Measurements from ENCODE around the gene KAZN.

The KAZN gene

GRCh38 chr1:15095496-15095875 lies 497.0 kb downstream of the KAZN start:
- DNase-seq (ENCODE audit: extremely low read depth, insufficient read length), result no peak
- H3K36me3 ChIP-seq (ENCODE audit: control insufficient read depth, insufficient read depth, low read length), result no peaks in the 10 kb centered on the region
- H3K27me3 ChIP-seq (replicated peaks; ENCODE audit: control insufficient read depth, insufficient read depth, low read length), result no peaks in the 10 kb centered on the region
- TF ChIP-seq, protein P1, sequence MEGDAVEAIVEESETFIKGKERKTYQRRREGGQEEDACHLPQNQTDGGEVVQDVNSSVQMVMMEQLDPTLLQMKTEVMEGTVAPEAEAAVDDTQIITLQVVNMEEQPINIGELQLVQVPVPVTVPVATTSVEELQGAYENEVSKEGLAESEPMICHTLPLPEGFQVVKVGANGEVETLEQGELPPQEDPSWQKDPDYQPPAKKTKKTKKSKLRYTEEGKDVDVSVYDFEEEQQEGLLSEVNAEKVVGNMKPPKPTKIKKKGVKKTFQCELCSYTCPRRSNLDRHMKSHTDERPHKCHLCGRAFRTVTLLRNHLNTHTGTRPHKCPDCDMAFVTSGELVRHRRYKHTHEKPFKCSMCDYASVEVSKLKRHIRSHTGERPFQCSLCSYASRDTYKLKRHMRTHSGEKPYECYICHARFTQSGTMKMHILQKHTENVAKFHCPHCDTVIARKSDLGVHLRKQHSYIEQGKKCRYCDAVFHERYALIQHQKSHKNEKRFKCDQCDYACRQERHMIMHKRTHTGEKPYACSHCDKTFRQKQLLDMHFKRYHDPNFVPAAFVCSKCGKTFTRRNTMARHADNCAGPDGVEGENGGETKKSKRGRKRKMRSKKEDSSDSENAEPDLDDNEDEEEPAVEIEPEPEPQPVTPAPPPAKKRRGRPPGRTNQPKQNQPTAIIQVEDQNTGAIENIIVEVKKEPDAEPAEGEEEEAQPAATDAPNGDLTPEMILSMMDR (IDR thresholded peaks at IDR 0.05; ENCODE audit: insufficient read depth, low read length, poor library complexity, severe bottlenecking), result no peak
- no peak overlapping the region for H3K4me3 ChIP-seq (replicated peaks; ENCODE audit: low read depth, low read length)

DNA sequence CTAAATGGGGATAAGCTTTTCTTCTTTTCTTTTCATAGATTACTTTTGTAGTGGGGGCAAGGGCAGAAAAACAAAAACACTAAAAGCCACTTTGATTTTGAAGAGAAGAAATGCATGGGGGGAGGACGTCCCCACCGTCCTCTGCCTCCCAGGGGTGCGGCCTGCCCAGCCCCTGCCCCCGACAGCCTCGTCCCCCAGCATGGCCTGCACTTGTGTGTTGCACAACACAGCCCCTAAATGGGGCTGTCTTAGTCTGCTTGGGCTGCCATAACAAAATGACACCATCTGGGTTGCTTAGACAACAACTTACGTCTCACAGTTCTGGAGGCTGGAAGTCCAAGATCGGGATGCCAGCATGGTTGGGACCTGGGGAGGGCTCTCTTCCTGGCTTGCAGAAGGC lies 497.8 kb downstream of the KAZN start:
- H3K36me3 ChIP-seq (ENCODE audit: control insufficient read depth, insufficient read depth, low read length), result no peaks in the 10 kb centered on the region
- DNase-seq (ENCODE audit: extremely low read depth, insufficient read length), result no peak
- H3K27me3 ChIP-seq (replicated peaks; ENCODE audit: control insufficient read depth, insufficient read depth, low read length), result no peaks in the 10 kb centered on the region
- H3K4me3 ChIP-seq (replicated peaks; ENCODE audit: low read depth, low read length), result no peak overlapping the region
- TF ChIP-seq, protein P1 (IDR thresholded peaks at IDR 0.05; ENCODE audit: insufficient read depth, low read length, poor library complexity, severe bottlenecking), result no peak

DNA sequence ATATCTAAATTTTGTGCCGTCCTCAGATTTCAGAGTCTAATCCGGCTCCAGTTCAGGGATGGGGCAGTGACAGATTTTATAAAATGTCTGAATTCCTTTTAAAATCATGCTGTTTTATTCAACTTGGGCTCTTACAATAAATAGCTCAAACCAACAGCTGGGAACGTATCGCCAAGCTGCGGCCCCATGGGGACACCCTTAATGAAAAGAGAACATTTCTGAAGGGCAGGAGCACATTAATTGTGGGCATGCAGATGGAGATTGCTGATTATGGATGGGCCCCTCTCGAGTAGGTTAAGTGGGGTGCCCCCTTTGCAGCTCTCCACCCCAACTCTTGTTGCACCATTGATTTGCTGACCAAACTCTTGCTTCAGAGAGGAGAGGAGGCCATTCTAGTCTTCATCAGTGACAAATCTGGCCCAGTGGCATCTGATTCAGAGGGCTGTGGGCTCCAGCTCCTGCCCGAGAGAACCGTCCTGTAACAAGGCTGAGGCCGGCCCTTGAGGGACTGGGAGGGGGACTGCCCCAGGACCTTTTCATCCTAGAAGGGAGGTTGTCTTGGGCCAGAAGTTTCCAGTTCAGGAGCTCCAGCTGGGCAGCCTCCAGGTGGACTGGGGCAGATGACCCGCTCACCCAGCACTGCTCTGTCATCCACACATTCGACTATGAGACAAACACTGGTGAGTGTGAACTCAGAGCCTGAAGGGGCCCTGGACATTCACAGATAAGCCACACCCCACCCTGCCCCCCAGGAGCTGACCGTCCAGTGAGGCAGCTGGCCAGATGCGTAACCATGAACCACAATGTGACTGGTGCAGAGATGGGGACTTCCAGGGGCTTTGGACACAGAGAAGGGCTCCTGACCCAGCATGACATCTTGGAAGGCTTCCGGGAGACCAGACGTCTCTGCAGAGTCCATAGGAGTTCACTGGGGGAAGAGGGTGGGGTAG lies 500.0 kb downstream of the KAZN start:
- TF ChIP-seq, protein P1 (IDR thresholded peaks at IDR 0.05; ENCODE audit: insufficient read depth, low read length, poor library complexity, severe bottlenecking), result no peak
- H3K36me3 ChIP-seq (ENCODE audit: control insufficient read depth, insufficient read depth, low read length), result no peaks in the 10 kb centered on the region
- H3K27me3 ChIP-seq (replicated peaks; ENCODE audit: control insufficient read depth, insufficient read depth, low read length), result no peaks in the 10 kb centered on the region; the same call in 1 of the 2 replicates
- DNase-seq (ENCODE audit: extremely low read depth, insufficient read length), result no peak
- no peak overlapping the region for H3K4me3 ChIP-seq (replicated peaks; ENCODE audit: low read depth, low read length)

GRCh38 chr1:15099441-15100120 lies 501.1 kb downstream of the KAZN start:
- H3K36me3 ChIP-seq (ENCODE audit: control insufficient read depth, insufficient read depth, low read length), result no peaks in the 10 kb centered on the region
- H3K4me3 ChIP-seq (replicated peaks; ENCODE audit: low read depth, low read length), result no peak overlapping the region
- TF ChIP-seq, protein P1 (IDR thresholded peaks at IDR 0.05; ENCODE audit: insufficient read depth, low read length, poor library complexity, severe bottlenecking), result no peak
- DNase-seq (ENCODE audit: extremely low read depth, insufficient read length), result no peak
- H3K27me3 ChIP-seq (replicated peaks; ENCODE audit: control insufficient read depth, insufficient read depth, low read length), result no peaks in the 10 kb centered on the region; the same call in 1 of the 2 replicates

- TF ChIP-seq, protein P1 (IDR thresholded peaks at IDR 0.05; ENCODE audit: insufficient read depth, low read length, poor library complexity, severe bottlenecking), result peak; percentile 92
- Histone ChIP-seq H3K4me3 (replicated peaks; ENCODE audit: low read depth, low read length) (no peak overlapping the region), H3K27me3 (replicated peaks; ENCODE audit: control insufficient read depth, insufficient read depth, low read length) (no peaks in the 10 kb centered on the region; the same call in 1 of the 2 replicates), H3K36me3 (ENCODE audit: control insufficient read depth, insufficient read depth, low read length) (no peaks in the 10 kb centered on the region)
- DNase-seq (ENCODE audit: extremely low read depth, insufficient read length), result peak; percentile 46
Measured at GRCh38 chr1:15100121-15100879, 501.8 kb downstream of the KAZN start.
